NCI-H1694 treated with DMSO at 0.1 percent for 48 hours (cell line): ENCODE results near the gene CDK11A.
"Not testable (repeated sequence)": the region's sequence is repeated elsewhere in the genome, so short reads cannot be mapped to it uniquely, and the experiment has no call there.

Experiments
- DNase-seq: peaks from one replicate; lab custom pipeline; 2025; lab: John Stamatoyannopoulos, UW

The CDK11A gene

GRCh38 chr1:1754051-1754815, 30.1 kb upstream of the CDK11A start:
- DNase-seq, result no peak

- DNase-seq, result no peak
These were observed 29.4 kb upstream of the CDK11A start for GRCh38 chr1:1753607-1754005.

GRCh38 chr1:1752636-1753606, 28.8 kb upstream of the CDK11A start:
- DNase-seq, result no peak

GRCh38 chr1:1752190-1752589, 28.0 kb upstream of the CDK11A start:
- DNase-seq, result no peak

GRCh38 chr1:1749941-1750340, 25.8 kb upstream of the CDK11A start:
- DNase-seq, result not testable (repeated sequence)

GRCh38 chr1:1748686-1749321, 24.6 kb upstream of the CDK11A start:
- DNase-seq, result no peak

- DNase-seq, result not testable (repeated sequence)
These were observed 22.4 kb upstream of the CDK11A start for GRCh38 chr1:1746566-1746909.

GRCh38 chr1:1745651-1746565, 21.8 kb upstream of the CDK11A start:
- peak; percentile 44 for DNase-seq

- DNase-seq, result not testable (repeated sequence)
These were observed 18.4 kb upstream of the CDK11A start for GRCh38 chr1:1742529-1742928.

GRCh38 chr1:1741013-1741412, 16.9 kb upstream of the CDK11A start:
- DNase-seq, result not testable (repeated sequence)

- not testable (repeated sequence) for DNase-seq
These were observed 14.7 kb upstream of the CDK11A start for GRCh38 chr1:1738799-1739337.

- DNase-seq, result not testable (repeated sequence)
These were observed 13.8 kb upstream of the CDK11A start for GRCh38 chr1:1737675-1738590.

- DNase-seq, result no peak
These were observed 8.2 kb upstream of the CDK11A start for GRCh38 chr1:1732381-1732780.

- DNase-seq, result no peak
These were observed 6.7 kb upstream of the CDK11A start for GRCh38 chr1:1730870-1731269.

- not testable (repeated sequence) for DNase-seq
These were observed 6.1 kb upstream of the CDK11A start for GRCh38 chr1:1730230-1730629.

GRCh38 chr1:1729116-1729816, 5.1 kb upstream of the CDK11A start:
- not testable (repeated sequence) for DNase-seq

- DNase-seq, result not testable (repeated sequence)
These were observed 4.3 kb upstream of the CDK11A start for GRCh38 chr1:1728308-1729005.

GRCh38 chr1:1727131-1727651, 3.0 kb upstream of the CDK11A start:
- DNase-seq, result not testable (repeated sequence)
